Prostate gland (tissue), 2 donors: ENCODE results near the gene FAM107A.

Experiments used
- CTCF ChIP-seq, 4 experiments: fragments of 200-600 bp in 2 of 4; fragments of 450-650 bp in 2 of 4; sonication (generic) in 2 of 4; IDR thresholded peaks; 1 replicate in 3 of 4; 2 replicates in 1 of 4; pipeline ENCODE4 v1.5.1; 2016 to 2019; ENCODE audit warnings: antibody characterized with exemption in 4 of 4, mild to moderate bottlenecking in 2 of 4, moderate library complexity in 2 of 4
- POLR2A ChIP-seq: fragments of 450-650 bp; IDR thresholded peaks from one replicate; pipeline ENCODE4 v1.6.1; 2016; ENCODE audit warnings: antibody characterized with exemption, mild to moderate bottlenecking
- POLR2AphosphoS5 ChIP-seq: sonication (generic); formaldehyde crosslinking; IDR thresholded peaks from one replicate; pipeline ENCODE4 v1.6.1; 2017; ENCODE audit warnings: antibody characterized with exemption

GRCh38 chr3:58522759-58523425, 54.3 kb downstream of the FAM107A start:
- TF ChIP-seq CTCF (IDR thresholded peaks at IDR 0.05) = no peak
- no peak for TF ChIP-seq POLR2AphosphoS5
- TF ChIP-seq POLR2A = no peak
